ENCODE data around the gene GBGT1.

GBGT1 gene

GRCh38 chr9:133125941-133126696, 37.6 kb downstream of the GBGT1 start:
- DNase-seq (ENCODE audit: low read depth), result no peak

GRCh38 chr9:133124907-133125275, 38.8 kb downstream of the GBGT1 start:
- no peak for DNase-seq (ENCODE audit: low read depth)

GRCh38 chr9:133124123-133124906, 39.4 kb downstream of the GBGT1 start:
- no peak for DNase-seq (ENCODE audit: low read depth)

- no peak for DNase-seq (ENCODE audit: low read depth)
These were observed 40.6 kb downstream of the GBGT1 start for GRCh38 chr9:133122935-133123611.

- no peak for DNase-seq (ENCODE audit: low read depth)
These were observed 41.1 kb downstream of the GBGT1 start for GRCh38 chr9:133122605-133122934.

- DNase-seq (ENCODE audit: low read depth), result no peak
These were observed 41.7 kb downstream of the GBGT1 start for GRCh38 chr9:133121915-133122550.

- DNase-seq (ENCODE audit: low read depth), result peak; percentile 88
These were observed 42.4 kb downstream of the GBGT1 start, which contains the start of gene RALGDS for GRCh38 chr9:133121198-133121914. Gene RALGDS (minus strand): TSS chr9:133121240. CDS start chr9:133121154, 86 bp downstream.

- DNase-seq (ENCODE audit: low read depth), result no peak
These were observed 43.1 kb downstream of the GBGT1 start for GRCh38 chr9:133120501-133121197.

GRCh38 chr9:133119846-133120500, 43.7 kb downstream of the GBGT1 start:
- no peak for DNase-seq (ENCODE audit: low read depth)

- DNase-seq (ENCODE audit: low read depth), result no peak
These were observed 44.4 kb downstream of the GBGT1 start for GRCh38 chr9:133119103-133119845.

GRCh38 chr9:133118568-133118967, 45.1 kb downstream of the GBGT1 start:
- no peak for DNase-seq (ENCODE audit: low read depth)

GRCh38 chr9:133118179-133118520, 45.6 kb downstream of the GBGT1 start:
- DNase-seq (ENCODE audit: low read depth), result no peak

GRCh38 chr9:133117271-133118178, 46.2 kb downstream of the GBGT1 start:
- DNase-seq (ENCODE audit: low read depth), result no peak

GRCh38 chr9:133116346-133117231, 47.1 kb downstream of the GBGT1 start:
- no peak for DNase-seq (ENCODE audit: low read depth)

GRCh38 chr9:133115604-133116345, 47.9 kb downstream of the GBGT1 start:
- DNase-seq (ENCODE audit: low read depth), result peak; percentile 61

- no peak for DNase-seq (ENCODE audit: low read depth)
These were observed 48.7 kb downstream of the GBGT1 start for GRCh38 chr9:133114886-133115603.

All from activated T-cell treated with anti-CD3 and anti-CD28 coated beads for 48 hours (primary cell).